Muscle layer of duodenum (tissue), 2 donors: ENCODE measurements around the gene CPTP.

Experiments used
- H3K27ac ChIP-seq: one replicate; pipeline ENCODE4 v1.7.0; 2013; ENCODE audit warnings: mild to moderate bottlenecking, low read length
- H3K27me3 ChIP-seq: one replicate; pipeline ENCODE4 v1.7.0; 2013; ENCODE audit warnings: low read depth, mild to moderate bottlenecking, control low read depth, low read length
- H3K36me3 ChIP-seq, 2 donors: one replicate each; pipeline ENCODE4 v1.7.0; 2013; ENCODE audit warnings: low read length in 2 of 2, control low read depth in 1 of 2, mild to moderate bottlenecking in 1 of 2; ENCODE audit not compliant: insufficient read depth in 2 of 2, control insufficient read depth in 1 of 2
- H3K4me1 ChIP-seq, 2 donors: one replicate each; pipeline ENCODE4 v1.7.0; 2013; ENCODE audit warnings: low read length in 2 of 2, mild to moderate bottlenecking in 2 of 2, control low read depth in 1 of 2, moderate library complexity in 1 of 2; ENCODE audit not compliant: insufficient read depth in 2 of 2, control insufficient read depth in 1 of 2
- H3K4me3 ChIP-seq, 2 donors: one replicate each; pipeline ENCODE4 v1.7.0; 2013; ENCODE audit warnings: low read length in 2 of 2, low read depth in 1 of 2, mild to moderate bottlenecking in 1 of 2
- H3K9me3 ChIP-seq, 2 donors: one replicate each; pipeline ENCODE4 v1.7.0; 2013; ENCODE audit warnings: low read length in 2 of 2, control low read depth in 1 of 2, mild to moderate bottlenecking in 1 of 2; ENCODE audit not compliant: control insufficient read depth in 1 of 2
- donor health status: healthy.

CPTP gene

DNA sequence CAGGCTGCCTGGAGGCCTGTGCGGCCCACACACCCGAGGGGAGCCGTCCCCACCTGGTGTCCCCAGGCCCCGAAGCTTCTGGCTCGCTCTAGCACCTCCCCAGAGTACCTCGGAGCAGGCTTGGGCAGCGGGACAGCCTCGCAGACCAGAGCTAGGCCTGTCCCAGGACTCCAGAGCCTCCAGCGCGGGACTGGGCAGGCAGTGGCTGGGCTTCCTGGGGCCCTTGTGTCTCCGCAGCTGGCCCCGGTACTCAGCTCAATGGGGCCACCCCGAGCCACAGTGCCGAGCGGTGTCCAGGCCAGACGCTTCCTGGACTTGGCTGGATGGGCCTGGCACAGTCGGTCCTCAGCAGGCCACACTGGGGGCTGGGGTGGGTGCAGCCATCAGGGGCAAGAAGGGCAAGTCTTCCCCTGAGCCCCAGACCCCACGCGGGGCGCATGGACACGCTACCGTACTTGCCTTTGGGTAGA lies 39.5 kb upstream of the CPTP start:
- H3K9me3 ChIP-seq = no peaks in the 10 kb centered on the region
- H3K4me1 ChIP-seq = no peaks in the 10 kb centered on the region
- no peaks in the 10 kb centered on the region for H3K36me3 ChIP-seq
- no peaks in the 10 kb centered on the region for H3K27me3 ChIP-seq
- H3K4me3 ChIP-seq = no peak overlapping the region
- H3K27ac ChIP-seq = no peak overlapping the region

DNA sequence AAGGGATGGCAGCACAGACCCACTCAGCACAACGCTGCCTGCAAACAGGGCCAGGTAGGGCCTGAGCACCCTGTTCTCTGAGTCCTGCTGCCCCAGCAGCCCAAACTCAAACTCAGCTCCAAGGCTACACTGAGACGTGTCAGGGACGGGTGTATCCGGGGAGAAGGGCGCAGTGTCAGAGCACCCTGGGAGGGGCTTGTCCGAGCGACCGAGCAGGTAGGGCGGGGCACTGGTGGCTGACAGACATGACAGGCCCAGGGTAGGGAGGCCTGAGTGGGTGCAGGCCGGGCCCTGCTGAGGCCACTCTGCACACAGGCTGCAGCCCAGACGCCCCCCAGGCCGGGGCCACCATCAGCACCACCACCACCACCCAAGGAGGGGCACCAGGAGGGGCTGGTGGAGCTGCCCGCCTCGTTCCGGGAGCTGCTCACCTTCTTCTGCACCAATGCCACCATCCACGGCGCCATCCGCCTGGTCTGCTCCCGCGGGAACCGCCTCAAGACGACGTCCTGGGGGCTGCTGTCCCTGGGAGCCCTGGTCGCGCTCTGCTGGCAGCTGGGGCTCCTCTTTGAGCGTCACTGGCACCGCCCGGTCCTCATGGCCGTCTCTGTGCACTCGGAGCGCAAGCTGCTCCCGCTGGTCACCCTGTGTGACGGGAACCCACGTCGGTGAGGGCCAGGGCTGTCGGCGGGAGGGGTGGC lies 38.8 kb upstream of the CPTP start:
- no peak overlapping the region for H3K27ac ChIP-seq
- H3K27me3 ChIP-seq = no peaks in the 10 kb centered on the region
- H3K36me3 ChIP-seq = no peaks in the 10 kb centered on the region
- H3K4me1 ChIP-seq = no peaks in the 10 kb centered on the region
- H3K4me3 ChIP-seq = no peak overlapping the region
- no peaks in the 10 kb centered on the region for H3K9me3 ChIP-seq

GRCh38 chr1:1286313-1287261 lies 38.0 kb upstream of the CPTP start:
- peaks cover 0 to 5% of the 10 kb centered on the region in 2 donors for H3K4me1 ChIP-seq
- H3K9me3 ChIP-seq = no peaks in the 10 kb centered on the region
- no peaks in the 10 kb centered on the region for H3K36me3 ChIP-seq
- H3K27me3 ChIP-seq = no peaks in the 10 kb centered on the region
- no peak overlapping the region for H3K4me3 ChIP-seq
- no peak overlapping the region for H3K27ac ChIP-seq

GRCh38 chr1:1287288-1288110 lies 37.1 kb upstream of the CPTP start:
- no peaks in the 10 kb centered on the region for H3K27me3 ChIP-seq

DNA sequence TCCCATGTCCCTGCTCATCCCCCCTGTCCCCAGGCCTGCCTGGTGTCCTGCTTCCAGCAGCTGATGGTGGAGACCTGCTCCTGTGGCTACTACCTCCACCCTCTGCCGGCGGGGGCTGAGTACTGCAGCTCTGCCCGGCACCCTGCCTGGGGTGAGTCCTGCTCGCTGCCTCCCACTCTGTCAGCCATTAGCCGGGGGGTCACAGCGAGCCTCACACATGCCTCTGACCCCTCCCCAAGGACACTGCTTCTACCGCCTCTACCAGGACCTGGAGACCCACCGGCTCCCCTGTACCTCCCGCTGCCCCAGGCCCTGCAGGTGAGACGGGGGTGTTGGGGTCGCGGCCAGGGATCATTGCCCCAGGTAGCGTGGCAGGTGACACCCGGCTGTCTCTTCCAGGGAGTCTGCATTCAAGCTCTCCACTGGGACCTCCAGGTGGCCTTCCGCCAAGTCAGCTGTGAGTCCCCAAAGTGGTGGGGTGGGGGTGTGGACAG lies 34.3 kb upstream of the CPTP start:
- no peak overlapping the region for H3K4me3 ChIP-seq

More at GRCh38 chr1:1287288-1288110, 37.1 kb upstream of the CPTP start:
- no peak overlapping the region for H3K27ac ChIP-seq
- H3K9me3 ChIP-seq = no peaks in the 10 kb centered on the region
- peaks cover 0 to 8% of the 10 kb centered on the region in 2 donors for H3K4me1 ChIP-seq
- no peak overlapping the region for H3K4me3 ChIP-seq
- no peaks in the 10 kb centered on the region for H3K36me3 ChIP-seq

GRCh38 chr1:1291023-1291528 lies 33.5 kb upstream of the CPTP start:
- no peak overlapping the region for H3K4me3 ChIP-seq
- H3K27me3 ChIP-seq = no peaks in the 10 kb centered on the region
- peaks cover 0 to 8% of the 10 kb centered on the region in 2 donors for H3K4me1 ChIP-seq
- H3K27ac ChIP-seq = no peak overlapping the region
- H3K9me3 ChIP-seq = no peaks in the 10 kb centered on the region
- peaks cover 0 to 19% of the 10 kb centered on the region in 2 donors for H3K36me3 ChIP-seq

More for the DNA sequence above, 34.3 kb upstream of the CPTP start:
- peaks cover 0 to 12% of the 10 kb centered on the region in 2 donors for H3K36me3 ChIP-seq
- no peak overlapping the region for H3K27ac ChIP-seq
- peaks cover 0 to 8% of the 10 kb centered on the region in 2 donors for H3K4me1 ChIP-seq
- H3K9me3 ChIP-seq = no peaks in the 10 kb centered on the region
- H3K27me3 ChIP-seq = no peaks in the 10 kb centered on the region

DNA sequence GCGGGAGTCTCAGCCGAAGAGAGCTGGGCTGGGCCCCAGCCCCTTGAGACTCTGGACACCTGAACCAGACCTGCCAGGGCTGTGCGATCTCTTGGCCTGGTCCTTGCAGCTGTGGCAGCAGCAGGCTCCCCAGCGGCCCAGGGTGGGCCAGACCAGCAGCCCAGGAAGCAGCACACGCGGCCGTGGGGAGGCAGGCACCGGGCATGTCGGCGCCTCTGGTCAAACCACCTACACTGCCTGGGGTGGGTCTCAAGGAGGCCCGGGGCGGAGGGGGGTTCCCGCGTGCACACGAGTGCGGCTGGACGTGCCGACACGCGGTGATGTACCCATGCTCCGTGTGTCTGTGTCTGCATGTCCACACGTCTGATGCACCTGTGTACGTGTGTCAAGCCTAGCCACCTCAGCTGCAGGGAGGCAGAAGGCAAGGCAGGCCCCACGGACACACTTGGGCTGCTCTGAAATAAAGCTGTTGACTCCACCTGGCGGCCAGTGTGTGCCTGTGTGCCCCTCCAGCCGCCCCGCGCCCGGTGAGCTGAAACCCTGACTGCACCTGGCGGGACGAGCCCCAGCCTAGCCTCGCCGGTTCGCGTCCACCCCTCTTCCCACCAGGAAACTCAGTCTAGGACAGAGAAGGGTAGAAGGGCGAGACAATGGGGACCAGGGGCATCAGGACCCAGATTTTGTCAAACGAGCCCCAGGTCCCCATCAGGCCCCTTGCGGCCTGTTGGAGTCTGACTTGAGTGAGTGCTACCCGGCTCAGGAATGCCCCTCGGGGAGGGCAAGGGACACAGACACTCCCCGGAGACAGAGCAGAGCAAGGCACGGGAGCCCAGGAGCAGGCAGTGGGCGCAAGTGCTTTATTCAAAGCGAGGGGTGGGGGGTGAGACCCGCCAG lies 32.8 kb upstream of the CPTP start:
- no peaks in the 10 kb centered on the region for H3K27me3 ChIP-seq
- no peaks in the 10 kb centered on the region for H3K9me3 ChIP-seq
- H3K4me1 ChIP-seq = peaks cover 0 to 8% of the 10 kb centered on the region in 2 donors
- peaks cover 0 to 27% of the 10 kb centered on the region in 2 donors for H3K36me3 ChIP-seq
- no peak overlapping the region for H3K4me3 ChIP-seq
- no peak overlapping the region for H3K27ac ChIP-seq

DNA sequence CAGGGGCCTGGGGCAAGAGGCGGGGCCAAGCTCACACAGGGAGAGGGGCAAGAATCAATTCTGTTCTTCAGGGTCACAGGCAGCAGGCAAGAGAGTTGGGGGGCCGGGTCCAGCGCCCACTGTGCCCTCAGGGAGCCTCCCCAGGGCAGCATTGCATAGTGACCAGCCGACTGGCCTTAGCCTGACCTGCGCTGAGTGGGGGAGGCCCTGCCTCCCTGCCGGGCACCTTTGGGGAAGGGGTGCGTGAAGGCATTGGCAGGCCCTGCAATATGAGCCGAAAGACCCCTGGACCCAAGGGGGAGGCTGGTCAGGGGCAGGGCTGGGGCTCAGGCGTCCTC lies 32.2 kb upstream of the CPTP start:
- Histone ChIP-seq H3K27me3 (no peaks in the 10 kb centered on the region), H3K36me3 (peaks cover 0 to 29% of the 10 kb centered on the region in 2 donors), H3K4me3 (no peak overlapping the region), H3K9me3 (no peaks in the 10 kb centered on the region), H3K4me1 (peaks cover 0 to 8% of the 10 kb centered on the region in 2 donors), H3K27ac (no peak overlapping the region)

GRCh38 chr1:1292851-1293250 lies 31.8 kb upstream of the CPTP start:
- no peak overlapping the region for H3K27ac ChIP-seq
- no peaks in the 10 kb centered on the region for H3K27me3 ChIP-seq
- H3K4me3 ChIP-seq = no peak overlapping the region
- H3K4me1 ChIP-seq = peaks cover 0 to 8% of the 10 kb centered on the region in 2 donors
- no peaks in the 10 kb centered on the region for H3K9me3 ChIP-seq
- H3K36me3 ChIP-seq = peaks cover 0 to 32% of the 10 kb centered on the region in 2 donors
